HG03097 (cell line): Measurements from ENCODE around the gene BICRA.

Experiments
- ATAC-seq: cut with Tn5 transposase; IDR thresholded peaks from one replicate; pipeline ENCODE4 v1.9.1; 2021; ENCODE audit not compliant: unreplicated experiment, low FRiP score

BICRA gene

DNA sequence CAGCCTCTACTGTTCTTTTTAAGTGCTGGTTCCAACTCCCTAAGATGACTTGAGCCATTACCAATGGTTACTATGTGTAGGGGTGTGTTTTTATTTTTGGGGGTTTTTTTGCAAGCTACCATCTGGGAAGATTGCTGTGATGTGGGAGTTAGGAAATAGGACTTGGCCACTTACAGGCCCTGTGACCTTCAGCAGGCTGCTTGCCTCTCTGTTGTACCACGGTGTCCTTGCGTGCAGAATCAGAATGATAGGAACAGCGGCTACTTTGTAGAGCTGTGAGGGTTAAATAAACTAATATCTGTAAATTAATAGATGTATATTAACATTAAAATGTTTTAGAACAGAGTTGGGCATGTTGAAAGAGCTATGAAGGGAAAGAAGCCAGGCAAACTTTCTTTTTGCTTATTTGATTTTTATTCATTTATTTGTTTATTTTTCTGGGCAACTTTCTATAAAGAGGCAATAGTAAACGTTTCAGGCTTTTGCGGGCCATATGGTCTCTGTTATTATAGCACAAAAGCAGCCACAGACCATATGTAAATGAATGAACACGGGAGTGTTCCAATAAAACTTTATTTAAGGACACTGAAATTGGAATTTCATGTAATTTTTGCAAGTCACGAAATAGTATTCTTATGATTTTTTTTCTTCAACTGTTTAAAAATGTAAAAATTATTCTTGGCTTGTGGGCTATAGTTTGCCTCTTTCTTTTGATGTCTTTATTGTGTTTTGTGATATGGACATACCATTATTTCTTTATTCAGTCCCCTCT, 77.9 kb downstream of the BICRA start:
- ATAC-seq: no peak

DNA sequence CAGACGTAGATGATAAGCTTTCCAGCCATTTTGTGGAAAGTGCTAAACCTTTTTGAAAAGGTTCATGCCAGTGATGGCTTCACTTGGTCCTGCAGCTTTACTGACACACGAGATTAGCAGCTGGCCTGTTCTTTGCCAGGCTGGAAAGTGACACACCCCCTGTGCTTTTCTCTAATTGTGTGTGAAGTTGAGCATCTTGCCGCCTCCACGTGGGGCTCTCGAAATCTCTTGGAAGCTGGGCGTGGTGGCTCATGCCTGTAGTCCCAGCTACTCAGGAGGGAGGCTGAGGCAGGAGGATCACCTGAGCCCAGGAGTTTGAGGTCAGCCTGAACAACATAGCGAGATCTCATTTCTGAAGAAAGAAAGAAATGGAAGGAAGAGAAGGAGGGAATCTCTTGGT, 79.0 kb downstream of the BICRA start:
- no peak for ATAC-seq

DNA sequence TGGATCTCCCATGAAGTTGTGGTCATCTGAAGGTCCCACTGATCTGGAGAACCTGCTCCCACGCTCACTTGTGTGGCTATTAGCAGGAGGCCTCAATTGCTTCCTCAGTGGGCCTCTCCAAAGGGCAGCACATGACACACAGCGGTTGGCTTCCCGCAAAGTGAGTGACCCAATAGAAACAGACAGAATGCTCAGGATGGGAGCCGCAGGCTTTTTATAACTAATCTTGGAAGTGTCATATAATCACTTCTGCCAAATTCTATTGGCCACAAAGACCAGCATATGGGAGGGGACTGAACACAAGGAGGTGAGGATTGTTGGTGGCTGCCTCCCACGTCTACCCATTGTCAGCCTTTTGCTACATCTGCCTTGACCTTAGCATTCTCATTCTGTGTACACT, 82.2 kb downstream of the BICRA start:
- no peak for ATAC-seq

DNA sequence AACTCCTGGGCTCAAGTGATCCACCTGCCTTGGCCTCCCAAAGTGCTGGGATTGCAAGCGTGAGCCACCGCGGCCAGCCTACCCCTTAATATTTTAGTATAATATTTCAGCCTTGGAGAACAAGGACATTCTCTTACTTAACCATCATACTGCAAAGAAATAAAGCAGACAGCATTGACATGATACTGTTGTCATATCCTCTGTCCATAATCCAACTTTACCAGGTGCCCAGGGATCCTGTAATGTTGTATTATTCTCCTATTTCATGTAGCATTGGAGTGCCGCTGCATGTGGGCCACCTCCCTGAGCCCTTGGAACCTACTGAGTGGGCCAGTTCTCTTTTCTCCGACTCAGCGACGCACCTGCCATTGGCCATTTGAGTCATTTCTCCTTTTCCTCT, 82.8 kb downstream of the BICRA start:
- ATAC-seq: no peak

DNA sequence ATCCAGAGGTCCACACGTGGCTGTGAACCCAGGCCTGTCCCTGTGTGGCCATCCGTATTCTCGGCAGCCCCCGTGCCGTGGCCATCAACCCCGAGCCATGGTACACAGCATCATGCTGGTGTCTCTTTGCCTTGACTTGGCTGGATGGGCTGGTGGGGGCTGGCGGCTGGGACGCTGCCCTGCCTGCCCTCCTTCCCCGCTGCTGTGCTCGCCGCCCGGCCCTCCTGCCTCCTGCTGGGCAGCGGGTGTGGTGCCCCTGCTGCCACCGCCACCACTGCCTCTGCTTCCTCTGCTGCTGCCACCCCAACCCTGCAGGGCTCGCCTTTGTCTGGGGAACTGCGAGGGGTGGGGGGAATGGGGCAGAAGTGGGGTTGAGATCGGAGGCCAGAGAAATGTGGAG, 84.6 kb downstream of the BICRA start:
- no peak for ATAC-seq

DNA sequence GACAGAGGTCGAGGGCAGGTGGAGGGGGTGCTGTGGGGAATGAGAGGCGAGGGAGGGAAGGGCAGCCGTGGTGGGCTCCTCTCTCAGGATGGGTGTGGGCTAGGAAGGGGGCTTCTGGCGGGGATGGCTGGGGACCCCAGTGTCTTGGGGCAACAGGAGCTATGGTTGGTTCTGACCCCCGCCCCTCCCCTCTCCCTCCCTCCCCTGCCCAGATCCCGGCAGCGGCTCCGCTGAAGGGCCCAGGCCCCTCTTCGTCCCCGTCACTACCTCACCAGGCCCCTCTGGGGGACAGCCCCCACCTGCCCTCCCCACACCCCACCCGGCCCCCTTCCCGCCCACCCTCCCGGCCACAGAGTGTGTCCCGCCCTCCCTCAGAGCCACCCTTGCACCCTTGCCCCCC, 85.0 kb downstream of the BICRA start:
- no peak for ATAC-seq

DNA sequence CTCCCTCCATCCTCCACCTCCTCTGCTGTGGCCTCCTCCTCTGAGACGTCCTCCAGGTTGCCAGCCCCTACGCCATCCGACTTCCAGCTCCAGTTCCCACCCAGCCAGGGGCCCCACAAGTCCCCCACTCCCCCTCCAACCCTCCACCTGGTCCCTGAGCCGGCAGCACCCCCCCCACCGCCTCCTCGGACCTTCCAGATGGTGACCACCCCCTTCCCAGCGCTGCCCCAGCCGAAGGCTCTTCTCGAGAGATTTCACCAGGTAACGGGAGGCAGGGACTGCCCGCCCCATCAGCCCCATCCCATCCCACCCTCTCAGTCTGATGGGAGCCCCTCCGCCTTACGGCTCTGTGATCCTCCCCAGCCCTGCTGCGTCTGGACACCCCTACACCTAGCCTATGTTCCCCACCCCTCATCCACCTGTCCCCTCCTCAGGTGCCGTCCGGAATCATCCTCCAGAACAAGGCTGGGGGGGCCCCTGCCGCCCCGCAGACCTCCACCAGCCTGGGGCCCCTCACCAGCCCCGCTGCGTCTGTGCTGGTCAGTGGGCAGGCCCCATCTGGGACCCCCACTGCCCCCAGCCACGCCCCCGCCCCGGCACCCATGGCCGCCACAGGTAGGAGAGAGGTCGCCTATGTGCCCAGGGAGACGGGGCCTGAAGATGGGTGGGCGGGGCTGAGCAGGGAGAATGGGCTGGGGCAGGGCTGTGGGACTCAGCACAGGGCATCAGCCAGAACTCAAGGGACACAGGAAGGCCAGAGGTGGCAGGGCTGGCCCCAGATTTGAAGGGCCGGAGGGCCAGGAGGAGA, 85.7 kb downstream of the BICRA start:
- ATAC-seq: no peak

DNA sequence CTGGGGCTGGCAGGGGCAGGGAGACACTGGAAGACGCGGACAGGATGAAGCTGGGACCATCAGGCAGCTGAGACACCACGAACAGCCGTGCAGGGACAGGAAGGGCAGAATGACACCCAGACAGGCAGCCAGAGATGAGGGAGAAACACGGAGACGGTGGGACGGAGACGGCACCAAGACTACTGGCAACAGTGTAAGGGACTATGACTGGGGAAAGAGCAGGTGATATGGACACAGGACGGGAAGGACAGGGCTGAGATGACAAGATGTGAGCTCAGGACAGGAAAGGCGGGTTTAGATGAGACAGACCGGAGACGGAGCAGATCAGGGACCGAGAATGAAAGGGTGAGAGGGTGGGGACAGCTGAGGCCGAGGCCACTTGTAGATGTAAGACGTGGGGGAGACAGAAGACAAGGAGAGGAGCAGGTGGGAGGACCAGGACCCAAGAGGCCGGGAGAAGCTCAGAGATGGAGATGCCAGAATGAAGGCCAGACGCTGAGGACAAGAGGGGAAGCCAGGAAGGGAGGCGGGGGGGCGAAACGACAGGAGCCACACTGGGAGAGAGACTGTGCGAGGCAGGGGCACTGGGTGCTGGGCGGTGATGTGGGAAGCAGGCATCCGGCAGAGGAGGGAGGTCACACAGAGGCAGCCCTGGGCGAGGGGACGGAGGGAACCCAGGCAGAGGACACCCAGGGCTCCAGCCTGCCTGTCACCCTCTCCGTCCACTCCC, 86.8 kb downstream of the BICRA start:
- ATAC-seq: no peak

DNA sequence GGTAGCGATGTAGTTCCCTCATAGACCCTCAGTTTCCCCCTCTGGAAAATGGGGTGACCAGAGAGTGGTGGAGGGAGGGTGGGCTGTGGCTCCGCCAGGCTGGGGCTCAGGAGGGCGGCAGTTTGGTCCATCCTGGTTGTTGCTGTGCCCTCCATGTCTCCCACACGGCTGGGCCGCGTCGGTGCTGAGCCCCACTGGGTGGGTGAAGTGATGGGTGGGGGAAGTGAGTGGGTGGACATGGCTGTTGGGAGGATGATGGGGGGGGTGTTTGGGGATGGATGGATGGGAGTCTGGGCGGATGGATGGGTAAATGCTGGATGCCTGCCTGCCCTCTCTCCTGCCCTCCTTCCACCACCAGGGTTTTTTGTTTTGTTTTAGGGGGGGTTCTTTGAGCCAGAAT, 87.7 kb downstream of the BICRA start:
- no peak for ATAC-seq

DNA sequence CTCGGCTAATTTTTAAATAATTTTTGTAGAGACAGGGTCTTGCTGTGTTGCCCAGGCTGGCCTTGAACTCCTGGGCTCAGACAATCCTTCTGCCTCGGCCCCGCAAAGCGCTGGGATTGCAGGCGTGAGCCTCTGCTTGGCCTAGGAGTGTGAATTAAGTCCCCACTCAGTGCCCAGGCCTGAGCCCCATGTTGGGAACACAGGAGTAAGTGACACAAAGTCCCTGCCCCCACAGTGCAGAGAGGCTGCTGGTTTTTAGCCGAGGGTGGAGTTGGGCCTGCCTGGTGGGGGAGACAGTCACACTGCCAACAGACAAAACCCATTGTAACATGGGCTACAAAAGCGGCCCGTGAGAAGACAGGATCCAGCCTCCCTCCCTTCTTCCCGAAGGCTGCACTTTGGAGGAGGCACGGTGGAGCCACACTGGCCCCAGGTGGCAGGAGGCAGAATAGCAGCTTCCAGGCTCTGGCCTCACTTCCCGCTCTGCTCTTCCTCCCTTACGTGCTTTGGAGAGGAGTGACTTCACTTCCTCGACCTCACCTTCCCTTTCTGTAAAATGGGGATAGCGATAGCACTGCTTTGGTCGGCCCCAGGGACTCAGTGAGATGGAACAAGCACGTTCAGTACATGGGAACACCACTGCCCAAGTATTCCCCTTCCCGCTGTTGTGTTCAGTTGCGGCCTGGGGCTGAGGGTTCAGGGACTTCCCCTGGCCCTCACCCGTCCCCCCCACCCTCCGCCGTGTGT, 89.1 kb downstream of the BICRA start:
- ATAC-seq: no peak

DNA sequence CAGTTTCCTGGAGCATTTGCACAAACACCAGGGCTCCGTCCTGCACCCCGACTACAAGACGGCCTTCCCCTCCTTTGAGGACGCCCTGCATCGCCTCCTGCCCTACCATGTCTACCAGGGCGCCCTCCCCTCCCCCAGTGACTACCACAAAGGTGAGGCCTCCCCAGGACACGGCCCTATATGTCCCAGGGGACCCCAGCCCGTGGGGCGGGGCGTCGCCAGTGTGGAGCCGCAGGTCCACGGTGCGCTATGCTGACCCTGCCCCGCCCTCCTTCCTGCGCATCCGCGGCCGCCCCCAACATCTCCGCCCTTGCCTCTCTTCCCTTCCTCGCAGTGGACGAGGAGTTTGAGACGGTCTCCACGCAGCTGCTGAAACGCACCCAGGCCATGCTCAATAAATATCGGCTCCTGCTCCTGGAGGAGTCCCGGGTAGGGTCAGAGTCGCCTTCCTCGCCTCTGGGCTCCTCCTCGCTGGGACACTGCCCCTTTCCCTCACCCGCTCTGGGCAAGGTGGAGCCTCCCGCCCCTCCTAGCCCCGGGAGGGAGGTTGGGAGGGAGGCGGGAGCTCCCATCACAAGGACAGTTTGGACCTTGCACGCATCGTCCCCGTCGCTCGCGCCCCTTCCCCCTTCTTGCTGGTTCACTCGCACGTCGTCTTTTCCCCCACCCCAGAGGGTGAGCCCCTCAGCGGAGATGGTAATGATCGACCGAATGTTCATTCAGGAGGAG, 89.9 kb downstream of the BICRA start:
- ATAC-seq: no peak

DNA sequence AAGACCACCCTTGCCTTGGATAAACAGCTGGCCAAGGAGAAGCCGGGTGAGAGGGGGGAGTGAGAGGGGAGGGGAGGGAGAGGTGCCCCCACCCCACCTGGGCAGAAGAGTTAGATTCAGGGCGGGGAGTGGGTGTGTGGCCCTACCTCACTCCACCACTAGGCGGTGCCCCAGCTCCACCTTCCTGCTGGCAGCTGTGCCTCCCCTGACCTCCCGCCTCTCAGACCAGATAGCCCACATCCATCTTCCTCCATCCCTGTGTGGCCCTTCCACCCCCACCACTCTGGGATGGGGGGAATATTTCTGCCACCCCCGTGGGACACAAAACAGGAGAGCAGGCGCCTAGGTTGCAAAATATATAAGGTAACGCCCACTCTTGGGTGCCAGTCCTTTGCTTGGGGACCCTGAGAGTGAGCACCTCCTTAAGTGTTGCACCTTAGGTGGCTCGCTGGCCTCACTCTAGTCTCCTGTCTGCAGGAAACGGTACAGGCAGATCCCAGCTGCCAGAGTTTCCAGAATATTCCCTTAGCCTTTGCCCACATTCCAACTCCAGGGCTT, 90.5 kb downstream of the BICRA start:
- no peak for ATAC-seq

DNA sequence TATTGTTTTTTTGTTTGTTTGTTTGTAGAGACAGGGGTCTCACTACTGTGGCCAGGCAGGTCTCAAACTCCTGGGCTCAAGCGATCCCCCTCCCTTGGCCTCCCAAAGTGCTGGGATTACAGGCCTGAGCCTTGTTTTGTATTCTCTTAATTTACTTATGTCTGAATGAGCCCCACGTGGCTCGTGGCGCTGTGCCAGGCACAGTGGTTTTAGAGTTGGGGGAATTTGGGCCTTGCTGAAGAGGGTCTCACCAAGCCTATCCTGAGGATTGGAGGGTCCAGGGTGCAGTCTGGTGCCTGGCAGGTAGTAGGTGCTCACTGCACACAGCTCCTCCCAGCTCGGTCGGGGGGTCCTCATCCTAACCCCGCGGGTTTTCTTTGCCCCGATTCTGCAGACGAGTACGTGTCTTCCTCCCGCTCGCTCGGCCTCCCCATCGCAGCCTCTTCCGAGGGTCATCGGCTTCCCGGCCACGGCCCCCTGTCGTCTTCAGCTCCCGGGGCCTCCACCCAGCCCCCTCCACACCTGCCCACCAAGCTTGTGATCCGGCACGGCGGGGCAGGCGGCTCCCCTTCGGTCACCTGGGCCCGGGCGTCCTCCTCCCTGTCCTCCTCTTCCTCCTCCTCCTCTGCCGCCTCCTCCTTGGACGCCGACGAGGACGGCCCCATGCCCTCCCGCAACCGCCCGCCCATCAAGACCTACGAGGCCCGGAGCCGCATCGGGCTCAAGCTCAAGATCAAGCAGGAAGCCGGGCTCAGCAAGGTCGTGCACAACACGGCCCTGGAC, 92.2 kb downstream of the BICRA start:
- no peak for ATAC-seq

DNA sequence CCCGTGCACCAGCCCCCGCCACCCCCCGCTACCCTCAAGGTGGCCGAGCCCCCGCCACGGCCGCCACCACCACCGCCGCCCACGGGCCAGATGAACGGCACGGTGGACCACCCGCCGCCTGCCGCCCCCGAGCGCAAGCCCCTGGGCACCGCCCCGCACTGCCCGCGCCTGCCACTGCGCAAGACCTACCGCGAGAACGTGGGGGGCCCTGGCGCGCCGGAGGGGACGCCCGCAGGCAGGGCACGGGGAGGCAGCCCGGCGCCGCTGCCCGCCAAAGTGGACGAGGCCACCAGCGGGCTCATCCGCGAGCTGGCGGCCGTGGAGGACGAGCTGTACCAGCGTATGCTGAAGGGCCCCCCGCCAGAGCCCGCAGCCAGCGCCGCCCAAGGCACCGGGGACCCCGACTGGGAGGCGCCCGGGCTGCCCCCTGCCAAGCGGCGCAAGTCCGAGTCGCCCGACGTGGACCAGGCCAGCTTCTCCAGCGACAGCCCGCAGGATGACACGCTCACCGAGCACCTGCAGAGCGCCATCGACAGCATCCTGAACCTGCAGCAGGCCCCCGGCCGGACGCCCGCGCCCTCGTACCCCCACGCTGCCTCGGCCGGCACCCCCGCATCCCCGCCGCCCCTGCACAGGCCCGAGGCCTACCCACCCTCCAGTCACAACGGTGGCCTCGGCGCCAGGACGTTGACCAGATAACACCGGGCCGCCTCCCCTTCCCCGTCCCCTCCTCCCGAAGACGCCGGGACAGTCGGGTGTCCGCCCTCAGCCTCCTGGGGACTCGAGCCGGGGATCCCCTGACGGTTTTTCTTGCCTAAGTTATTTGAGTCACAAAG, 93.0 kb downstream of the BICRA start:
- no peak for ATAC-seq

DNA sequence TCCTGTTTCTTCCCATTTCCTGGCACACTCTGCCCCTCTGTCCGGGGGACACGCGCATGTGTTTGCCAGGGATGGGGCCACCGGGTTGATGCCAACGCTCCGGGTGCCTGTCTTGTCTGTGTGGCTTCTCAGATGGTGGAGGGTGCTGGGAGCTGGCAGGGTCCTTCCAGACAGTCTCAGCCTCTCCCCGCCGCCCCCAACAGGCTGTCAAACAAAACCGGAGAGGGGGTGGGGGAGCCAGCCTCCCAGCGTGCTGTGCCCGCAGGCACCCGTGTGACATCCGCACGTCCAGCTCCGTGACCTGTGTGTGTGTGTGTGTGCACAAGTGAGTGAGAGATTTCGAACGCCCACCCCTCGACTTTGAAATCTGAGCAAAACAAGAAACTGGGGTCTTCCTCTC, 93.7 kb downstream of the BICRA start:
- no peak for ATAC-seq

DNA sequence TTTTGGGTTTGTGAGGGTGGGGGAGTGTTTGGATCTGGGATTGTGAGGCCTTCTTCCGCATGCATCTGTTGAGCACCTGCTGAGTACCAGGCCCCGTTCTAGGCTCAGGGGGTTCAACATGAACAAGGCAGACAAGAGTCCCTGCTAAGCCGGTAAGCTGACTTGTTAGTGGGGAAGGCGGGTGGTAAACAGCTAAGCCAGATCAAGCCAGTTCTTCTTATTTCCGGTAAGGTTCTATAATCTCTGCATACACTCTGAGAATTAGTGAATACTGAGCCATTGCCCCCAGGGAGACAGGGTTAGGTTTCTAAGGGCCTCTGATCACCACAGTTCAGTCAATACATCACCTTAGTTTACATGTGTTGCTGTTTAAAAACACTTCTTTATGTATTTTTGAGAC, 94.4 kb downstream of the BICRA start:
- ATAC-seq: no peak

DNA sequence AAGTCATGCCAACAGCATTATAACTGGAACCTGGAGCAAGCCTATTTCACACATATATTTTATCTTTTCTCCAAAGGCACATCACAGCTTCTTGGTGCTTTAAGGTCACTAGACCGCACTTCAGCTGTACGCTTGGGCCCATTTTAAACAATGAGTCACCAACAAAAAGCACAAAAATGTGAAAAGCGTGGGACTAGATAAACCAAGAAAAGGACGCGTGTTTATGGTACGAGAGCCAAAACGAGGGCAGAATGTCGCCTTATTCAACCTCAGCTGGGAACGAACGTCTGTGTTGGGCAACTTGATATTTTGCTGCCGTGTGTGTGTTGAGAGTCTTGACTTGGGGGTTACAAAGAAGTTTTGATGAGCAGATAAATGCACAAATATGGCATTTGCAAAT, 95.1 kb downstream of the BICRA start:
- ATAC-seq: no peak

DNA sequence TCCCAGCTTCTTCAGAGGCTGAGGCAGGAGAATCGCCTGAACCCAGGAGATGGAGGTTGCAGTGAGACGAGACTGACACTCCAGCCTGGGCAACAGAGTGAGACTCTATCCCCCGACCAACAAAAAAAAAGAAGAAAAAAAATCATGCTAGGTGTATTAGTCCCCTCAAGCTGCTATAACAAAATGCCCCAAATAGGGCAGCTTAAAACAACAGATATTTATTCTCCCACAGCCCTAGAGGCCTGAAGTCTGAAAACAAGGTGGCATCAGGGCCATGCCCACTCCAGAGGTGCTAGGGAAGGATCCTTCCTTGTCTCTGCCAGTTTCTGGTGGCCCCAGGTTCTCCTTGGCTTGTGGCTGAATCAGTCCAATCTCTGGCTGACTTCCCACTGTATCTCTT, 95.7 kb downstream of the BICRA start:
- no peak for ATAC-seq
